ENCODE data around the gene SHC4.
A peak's percentile ranks its signal among the peaks of the same experiment; 100 is the strongest.

Gene SHC4

GRCh38 chr15:48850648-48851047 is 113.1 kb downstream of the SHC4 start:
- DNase-seq (ENCODE audit: low read depth, low spot score), result no peak

- no peak for DNase-seq (ENCODE audit: low read depth, low spot score)
Measured at GRCh38 chr15:48845123-48845522, 118.6 kb downstream of the SHC4 start.

- DNase-seq (ENCODE audit: low read depth, low spot score), result no peak
Measured at GRCh38 chr15:48842501-48842900, 121.2 kb downstream of the SHC4 start.

- DNase-seq (ENCODE audit: low read depth, low spot score), result no peak
Measured at GRCh38 chr15:48834756-48835155, 129.0 kb downstream of the SHC4 start.

- no peak for DNase-seq (ENCODE audit: low read depth, low spot score)
Measured at GRCh38 chr15:48833526-48834239, 130.0 kb downstream of the SHC4 start.

- DNase-seq (ENCODE audit: low read depth, low spot score), result no peak
Measured at GRCh38 chr15:48832648-48833047, 131.1 kb downstream of the SHC4 start.

GRCh38 chr15:48828906-48829305 is 134.8 kb downstream of the SHC4 start:
- DNase-seq (ENCODE audit: low read depth, low spot score), result no peak

GRCh38 chr15:48828471-48828870 is 135.2 kb downstream of the SHC4 start:
- no peak for DNase-seq (ENCODE audit: low read depth, low spot score)

- DNase-seq (ENCODE audit: low read depth, low spot score), result no peak
Measured at GRCh38 chr15:48825075-48825474, 138.6 kb downstream of the SHC4 start.

- DNase-seq (ENCODE audit: low read depth, low spot score), result no peak
Measured at GRCh38 chr15:48823706-48824105, 140.0 kb downstream of the SHC4 start.

- peak; percentile 61 for DNase-seq (ENCODE audit: low read depth, low spot score)
Measured at GRCh38 chr15:48823237-48823636, 140.5 kb downstream of the SHC4 start.

- no peak for DNase-seq (ENCODE audit: low read depth, low spot score)
Measured at GRCh38 chr15:48814286-48814685, 149.4 kb downstream of the SHC4 start.

- no peak for DNase-seq (ENCODE audit: low read depth, low spot score)
Measured at GRCh38 chr15:48811325-48811958, 152.3 kb downstream of the SHC4 start.

- peak; percentile 100 for DNase-seq (ENCODE audit: low read depth, low spot score)
Measured at GRCh38 chr15:48810414-48811324, 153.1 kb downstream of the SHC4 start, which contains the start of gene CEP152. TSS of gene CEP152 (minus strand) at chr15:48811069. CDS start at chr15:48805649, 5,420 bp downstream.

- DNase-seq (ENCODE audit: low read depth, low spot score), result no peak
Measured at GRCh38 chr15:48806151-48806550, 157.6 kb downstream of the SHC4 start.

- DNase-seq (ENCODE audit: low read depth, low spot score), result no peak
Measured at GRCh38 chr15:48805591-48805990, 158.1 kb downstream of the SHC4 start.

GRCh38 chr15:48803877-48804276 is 159.8 kb downstream of the SHC4 start:
- DNase-seq (ENCODE audit: low read depth, low spot score), result no peak

- DNase-seq (ENCODE audit: low read depth, low spot score), result no peak
Measured at GRCh38 chr15:48802867-48803266, 160.9 kb downstream of the SHC4 start.

GRCh38 chr15:48802257-48802656 is 161.5 kb downstream of the SHC4 start:
- DNase-seq (ENCODE audit: low read depth, low spot score), result no peak

GRCh38 chr15:48800811-48801455 is 162.8 kb downstream of the SHC4 start:
- DNase-seq (ENCODE audit: low read depth, low spot score), result no peak

- DNase-seq (ENCODE audit: low read depth, low spot score), result no peak
Measured at GRCh38 chr15:48800245-48800644, 163.5 kb downstream of the SHC4 start.

- DNase-seq (ENCODE audit: low read depth, low spot score), result no peak
Measured at GRCh38 chr15:48798319-48798718, 165.4 kb downstream of the SHC4 start.

Measured in iPS DF 19.7 (cell line).